Brain microvascular endothelial cell (primary cell): Measurements from ENCODE around the gene FUT7.

Experiments
- DNase-seq: peaks from one replicate; pipeline ENCODE4 v3.0.0-alpha.2; 2020
- H3K27ac ChIP-seq: fragments of 250-450 bp; sonication (Bioruptor Pico); 2 replicates; pipeline ENCODE4 v1.5.1; 2020; ENCODE audit warnings: mild to moderate bottlenecking, moderate library complexity
- H3K27me3 ChIP-seq: fragments of 250-450 bp; sonication (Bioruptor Pico); replicated peaks from 2 replicates; pipeline ENCODE4 v1.5.1; 2020; ENCODE audit warnings: mild to moderate bottlenecking
- H3K36me3 ChIP-seq: fragments of 250-450 bp; sonication (Bioruptor Pico); replicated peaks from 2 replicates; pipeline ENCODE4 v1.5.1; 2020; ENCODE audit warnings: mild to moderate bottlenecking
- H3K4me3 ChIP-seq: 2 replicates; pipeline ENCODE4 v1.5.1; 2011; ENCODE audit warnings: low read depth, mild to moderate bottlenecking, control low read depth, low read length, moderate library complexity
- in situ Hi-C: cut with HindIII; loops from 2 replicates; pipeline ENCODE4 v1.10.0; 2017; ENCODE audit warnings: low sequenced_read_pairs, low pct_ligation_motif_present
- TF ChIP-seq, protein P1 (sequence below): IDR thresholded peaks from 2 replicates; pipeline ENCODE4 v1.5.1; 2011; ENCODE audit warnings: low read depth, mild to moderate bottlenecking, moderate library complexity, low read length, control low read depth, inconsistent platforms; ENCODE audit errors: missing control alignments

FUT7 gene

DNA sequence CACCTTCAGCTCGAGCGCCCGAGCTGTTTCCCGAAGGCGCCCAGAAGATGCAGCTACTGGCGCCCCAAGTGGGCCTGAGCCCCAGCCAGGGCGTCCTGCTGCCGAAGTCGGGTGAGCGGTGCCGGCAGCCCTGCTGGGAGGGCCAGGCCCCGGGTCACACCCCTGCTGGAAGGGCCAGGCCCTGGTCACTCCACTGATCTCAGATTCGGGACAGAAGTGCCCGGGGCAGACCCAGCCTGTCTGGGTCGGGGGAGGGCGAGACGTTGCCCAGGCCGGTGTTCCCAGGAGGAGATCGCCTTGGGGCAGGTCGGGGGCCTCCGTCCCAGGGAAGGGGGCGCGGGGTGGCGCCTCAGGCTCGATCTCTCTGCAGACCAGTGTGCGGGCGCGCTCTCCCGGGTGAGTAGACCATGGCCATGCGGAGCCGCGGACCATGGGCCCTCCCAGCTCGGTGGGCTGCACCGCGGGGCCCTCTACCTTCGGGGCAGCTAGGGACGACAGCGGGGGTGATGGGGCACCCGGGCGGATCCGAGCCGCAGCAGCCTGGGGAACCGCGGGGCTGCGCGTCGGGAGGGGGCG, 46.8 kb downstream of the FUT7 start:
- H3K27ac ChIP-seq = no peak overlapping the region
- no peak for DNase-seq
- no peak overlapping the region for H3K4me3 ChIP-seq
- in situ Hi-C loops = no loop called here
- no peaks in the 10 kb centered on the region for H3K36me3 ChIP-seq
- TF ChIP-seq, protein P1, sequence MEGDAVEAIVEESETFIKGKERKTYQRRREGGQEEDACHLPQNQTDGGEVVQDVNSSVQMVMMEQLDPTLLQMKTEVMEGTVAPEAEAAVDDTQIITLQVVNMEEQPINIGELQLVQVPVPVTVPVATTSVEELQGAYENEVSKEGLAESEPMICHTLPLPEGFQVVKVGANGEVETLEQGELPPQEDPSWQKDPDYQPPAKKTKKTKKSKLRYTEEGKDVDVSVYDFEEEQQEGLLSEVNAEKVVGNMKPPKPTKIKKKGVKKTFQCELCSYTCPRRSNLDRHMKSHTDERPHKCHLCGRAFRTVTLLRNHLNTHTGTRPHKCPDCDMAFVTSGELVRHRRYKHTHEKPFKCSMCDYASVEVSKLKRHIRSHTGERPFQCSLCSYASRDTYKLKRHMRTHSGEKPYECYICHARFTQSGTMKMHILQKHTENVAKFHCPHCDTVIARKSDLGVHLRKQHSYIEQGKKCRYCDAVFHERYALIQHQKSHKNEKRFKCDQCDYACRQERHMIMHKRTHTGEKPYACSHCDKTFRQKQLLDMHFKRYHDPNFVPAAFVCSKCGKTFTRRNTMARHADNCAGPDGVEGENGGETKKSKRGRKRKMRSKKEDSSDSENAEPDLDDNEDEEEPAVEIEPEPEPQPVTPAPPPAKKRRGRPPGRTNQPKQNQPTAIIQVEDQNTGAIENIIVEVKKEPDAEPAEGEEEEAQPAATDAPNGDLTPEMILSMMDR = no peak
- peaks cover 23% of the 10 kb centered on the region for H3K27me3 ChIP-seq

DNA sequence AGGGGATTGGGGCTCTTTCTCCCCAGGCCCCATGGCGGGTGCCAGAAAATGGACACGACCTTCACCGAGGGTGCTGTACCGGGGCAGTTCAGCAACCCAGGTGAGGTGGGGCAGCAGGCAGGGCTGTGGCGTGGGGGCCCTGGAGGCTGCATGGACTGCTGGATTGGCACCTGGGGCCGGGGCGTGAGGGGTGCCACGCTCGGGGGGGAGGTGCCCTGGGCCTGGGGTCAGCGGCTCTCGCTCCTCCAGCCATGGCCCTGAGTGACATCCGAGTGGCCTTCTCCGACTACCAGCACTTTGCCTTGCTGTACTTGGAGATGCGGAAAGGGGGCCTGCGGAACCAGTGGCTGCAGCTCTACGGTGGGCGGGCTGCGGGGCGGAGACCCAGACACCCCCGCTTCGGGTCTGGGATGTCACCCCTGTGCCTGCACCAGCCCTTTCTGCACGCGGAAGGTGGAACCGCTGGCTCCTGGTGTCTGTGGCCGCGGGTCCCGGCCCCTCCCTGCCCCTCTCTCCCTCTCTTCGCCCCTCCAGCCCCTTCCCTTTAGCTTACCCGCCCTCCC, 47.3 kb downstream of the FUT7 start:
- no peak for DNase-seq
- in situ Hi-C loops = no loop called here
- Histone ChIP-seq H3K36me3 (no peaks in the 10 kb centered on the region), H3K4me3 (no peak overlapping the region), H3K27ac (no peak overlapping the region), H3K27me3 (peaks cover 23% of the 10 kb centered on the region)
- TF ChIP-seq, protein P1 = no peak

DNA sequence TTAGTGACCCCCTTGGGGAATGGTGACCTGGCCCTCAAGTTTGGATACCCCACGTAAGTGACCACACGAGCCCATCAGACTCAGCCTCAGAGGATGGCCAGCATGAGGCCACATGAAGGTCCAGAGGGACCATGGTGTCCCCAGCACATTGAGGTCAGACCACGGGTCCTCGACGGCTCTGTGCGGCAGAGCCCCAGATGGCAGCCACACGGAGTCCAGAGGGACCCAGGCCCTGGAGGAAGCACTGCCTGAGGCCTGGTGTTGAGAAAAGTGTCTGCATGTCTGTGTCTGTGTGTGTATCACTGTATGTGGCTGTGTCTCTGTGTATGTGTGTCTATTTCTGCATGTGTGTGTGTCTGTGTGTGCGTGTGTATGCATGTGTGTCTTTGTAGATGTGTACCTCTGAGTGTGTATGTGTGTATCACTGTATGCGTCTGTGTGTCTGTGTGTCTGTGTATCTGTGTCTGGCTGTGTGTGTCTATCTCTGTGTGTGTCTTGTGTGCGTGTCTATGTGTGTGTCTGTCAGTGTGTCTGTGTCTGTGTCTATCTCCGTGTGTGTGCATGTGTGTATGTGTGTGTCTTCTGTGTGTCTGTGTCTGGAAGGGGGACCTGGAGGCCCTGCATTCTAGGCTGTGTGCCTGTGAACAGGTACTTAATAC, 48.1 kb downstream of the FUT7 start:
- TF ChIP-seq, protein P1 = no peak
- H3K27me3 ChIP-seq = peaks cover 23% of the 10 kb centered on the region

DNA sequence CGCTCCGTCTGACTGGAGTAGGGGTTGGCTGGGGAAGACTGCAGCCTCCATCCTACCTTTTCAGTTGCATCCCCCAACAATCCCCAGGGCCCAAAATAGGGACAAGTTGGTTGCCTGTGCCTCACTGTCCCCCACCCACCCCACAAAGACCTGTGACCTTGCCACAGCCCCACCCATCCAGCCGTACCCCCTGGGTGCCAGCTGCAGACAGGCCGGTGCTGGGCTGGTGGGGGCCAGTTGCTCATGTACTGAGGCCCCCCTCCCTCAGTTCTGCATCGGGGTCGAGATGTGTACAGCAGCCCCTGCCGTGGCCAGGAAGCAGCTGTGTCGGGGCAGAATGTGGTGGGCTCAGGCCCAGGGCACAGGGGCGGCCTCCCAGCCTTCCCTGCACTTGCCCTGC, 48.7 kb downstream of the FUT7 start:
- Histone ChIP-seq H3K27ac (no peak overlapping the region), H3K36me3 (no peaks in the 10 kb centered on the region), H3K27me3 (peaks cover 23% of the 10 kb centered on the region), H3K4me3 (no peak overlapping the region)
- in situ Hi-C loops = no loop called here
- TF ChIP-seq, protein P1 = no peak
- DNase-seq = no peak

More for the DNA sequence above, 48.1 kb downstream of the FUT7 start:
- H3K36me3 ChIP-seq = no peaks in the 10 kb centered on the region
- H3K27ac ChIP-seq = no peak overlapping the region
- in situ Hi-C loops = no loop called here
- DNase-seq = no peak
- H3K4me3 ChIP-seq = no peak overlapping the region

DNA sequence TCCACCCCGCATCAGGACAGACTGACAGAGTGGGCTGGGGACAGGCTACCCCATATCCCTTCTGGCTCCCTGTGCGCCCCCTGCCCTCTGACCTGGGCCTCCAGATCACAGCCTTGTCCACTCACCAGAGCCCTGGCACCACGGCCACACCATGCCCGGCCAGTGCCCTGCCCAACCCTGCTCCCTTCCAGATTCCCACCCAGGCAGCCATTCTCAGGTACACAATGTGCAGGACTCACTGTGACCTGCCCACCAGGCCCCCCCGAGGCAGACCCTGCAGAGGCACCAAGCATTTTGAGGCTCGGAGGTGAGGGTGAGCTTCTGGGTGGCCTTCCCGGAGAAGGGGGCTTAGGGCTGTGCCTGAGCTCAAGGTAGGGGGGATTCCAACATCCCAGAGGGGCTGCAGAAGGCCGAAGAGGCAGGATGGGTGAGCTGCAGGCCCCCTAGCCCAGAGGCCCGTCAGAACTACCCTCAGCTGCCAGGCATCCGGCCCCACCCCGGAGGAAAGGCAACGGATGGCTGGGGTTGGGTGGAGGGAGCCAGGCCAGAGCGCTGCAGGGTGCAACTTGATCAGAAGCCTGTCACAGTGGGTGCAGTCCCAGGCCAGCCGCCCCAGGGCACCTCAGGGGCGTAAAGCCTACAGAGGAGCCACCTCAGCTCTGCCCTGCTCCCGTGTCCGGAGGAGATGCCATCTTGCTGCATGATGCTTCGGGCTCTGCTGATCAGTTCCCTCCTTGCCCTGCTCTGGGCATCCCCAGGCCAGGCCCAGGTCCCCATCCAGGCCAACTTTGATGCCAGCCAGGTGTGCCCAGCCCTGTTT, 49.4 kb downstream of the FUT7 start, which contains the start of gene LCNL1:
LCNL1 (plus strand) TSS at position 762 of the 820 bp plus-strand sequence. CDS start 594 bp downstream, outside the sequence.
- no peak for DNase-seq
- Histone ChIP-seq H3K27ac (no peak within 1 kb of the TSS), H3K27me3 (peaks cover 23% of the 10 kb centered on the region), H3K4me3 (no peak within 1 kb of the TSS), H3K36me3 (no peaks in the 10 kb centered on the region)
- in situ Hi-C loops = no loop called here
- TF ChIP-seq, protein P1 = no peak
